ENCODE measurements around the gene INPP5A.

Gene INPP5A

GRCh38 chr10:132755166-132755711 lies 217.7 kb downstream of the INPP5A start:
- no peak overlapping the region for H3K4me2 ChIP-seq (ENCODE audit: low read depth, low read length, poor library complexity, severe bottlenecking)
- H3K36me3 ChIP-seq (ENCODE audit: insufficient read depth, low read length), result peaks cover 28% of the 10 kb centered on the region; the same call in 1 of the 2 replicates
- no peaks in the 10 kb centered on the region for H3K27me3 ChIP-seq (ENCODE audit: insufficient read depth, low read length, poor library complexity, severe bottlenecking)
- no peaks in the 10 kb centered on the region for H4K20me1 ChIP-seq (ENCODE audit: insufficient read depth, low read length, poor library complexity, severe bottlenecking)
- no peaks in the 10 kb centered on the region for H3K79me2 ChIP-seq (ENCODE audit: insufficient read depth, low read length)
- no peaks in the 10 kb centered on the region for H3F3A ChIP-seq (ENCODE audit: low read depth)
- no peaks in the 10 kb centered on the region for H3K9me3 ChIP-seq (ENCODE audit: insufficient read depth, low read depth, low read length)
- no peak overlapping the region for H3K4me3 ChIP-seq (ENCODE audit: low read length, poor library complexity, severe bottlenecking)
- no peak overlapping the region for H2AFZ ChIP-seq (ENCODE audit: low read length)
- no peak overlapping the region for H3K9ac ChIP-seq (ENCODE audit: low read depth, low read length, poor library complexity, severe bottlenecking)
- no peaks in the 10 kb centered on the region for H3K4me1 ChIP-seq (ENCODE audit: insufficient read depth, low read length, poor library complexity, severe bottlenecking)
- no peaks in the 10 kb centered on the region for H3K9me2 ChIP-seq (replicated peaks; ENCODE audit: low read depth, low read length)
- TF ChIP-seq EZH2phosphoT487 (IDR thresholded peaks at IDR 0.05; ENCODE audit: borderline replicate concordance), result no peak
- TF ChIP-seq, protein P1, sequence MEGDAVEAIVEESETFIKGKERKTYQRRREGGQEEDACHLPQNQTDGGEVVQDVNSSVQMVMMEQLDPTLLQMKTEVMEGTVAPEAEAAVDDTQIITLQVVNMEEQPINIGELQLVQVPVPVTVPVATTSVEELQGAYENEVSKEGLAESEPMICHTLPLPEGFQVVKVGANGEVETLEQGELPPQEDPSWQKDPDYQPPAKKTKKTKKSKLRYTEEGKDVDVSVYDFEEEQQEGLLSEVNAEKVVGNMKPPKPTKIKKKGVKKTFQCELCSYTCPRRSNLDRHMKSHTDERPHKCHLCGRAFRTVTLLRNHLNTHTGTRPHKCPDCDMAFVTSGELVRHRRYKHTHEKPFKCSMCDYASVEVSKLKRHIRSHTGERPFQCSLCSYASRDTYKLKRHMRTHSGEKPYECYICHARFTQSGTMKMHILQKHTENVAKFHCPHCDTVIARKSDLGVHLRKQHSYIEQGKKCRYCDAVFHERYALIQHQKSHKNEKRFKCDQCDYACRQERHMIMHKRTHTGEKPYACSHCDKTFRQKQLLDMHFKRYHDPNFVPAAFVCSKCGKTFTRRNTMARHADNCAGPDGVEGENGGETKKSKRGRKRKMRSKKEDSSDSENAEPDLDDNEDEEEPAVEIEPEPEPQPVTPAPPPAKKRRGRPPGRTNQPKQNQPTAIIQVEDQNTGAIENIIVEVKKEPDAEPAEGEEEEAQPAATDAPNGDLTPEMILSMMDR (conservative IDR thresholded peaks at IDR 0.05; ENCODE audit: low read length), result no peak

GRCh38 chr10:132756591-132756990 lies 219.0 kb downstream of the INPP5A start:
- Histone ChIP-seq H3K9ac (ENCODE audit: low read depth, low read length, poor library complexity, severe bottlenecking) (no peak overlapping the region), H3K79me2 (ENCODE audit: insufficient read depth, low read length) (no peaks in the 10 kb centered on the region), H3K4me1 (ENCODE audit: insufficient read depth, low read length, poor library complexity, severe bottlenecking) (no peaks in the 10 kb centered on the region), H3K27me3 (ENCODE audit: insufficient read depth, low read length, poor library complexity, severe bottlenecking) (no peaks in the 10 kb centered on the region), H3K9me3 (ENCODE audit: insufficient read depth, low read depth, low read length) (no peaks in the 10 kb centered on the region), H2AFZ (ENCODE audit: low read length) (no peak overlapping the region), H3K4me3 (ENCODE audit: low read length, poor library complexity, severe bottlenecking) (no peak overlapping the region), H3K9me2 (replicated peaks; ENCODE audit: low read depth, low read length) (no peaks in the 10 kb centered on the region), H4K20me1 (ENCODE audit: insufficient read depth, low read length, poor library complexity, severe bottlenecking) (no peaks in the 10 kb centered on the region), H3F3A (ENCODE audit: low read depth) (no peaks in the 10 kb centered on the region), H3K4me2 (ENCODE audit: low read depth, low read length, poor library complexity, severe bottlenecking) (no peak overlapping the region), H3K36me3 (ENCODE audit: insufficient read depth, low read length) (peaks cover 25% of the 10 kb centered on the region; the same call in 1 of the 2 replicates)
- no peak for TF ChIP-seq EZH2phosphoT487 (IDR thresholded peaks at IDR 0.05; ENCODE audit: borderline replicate concordance)
- TF ChIP-seq, protein P1 (conservative IDR thresholded peaks at IDR 0.05; ENCODE audit: low read length), result no peak

- no peak overlapping the region for H2AFZ ChIP-seq (ENCODE audit: low read length)
- TF ChIP-seq, protein P1 (conservative IDR thresholded peaks at IDR 0.05; ENCODE audit: low read length), result no peak
- TF ChIP-seq EZH2phosphoT487 (IDR thresholded peaks at IDR 0.05; ENCODE audit: borderline replicate concordance), result no peak
- no peaks in the 10 kb centered on the region for H3K27me3 ChIP-seq (ENCODE audit: insufficient read depth, low read length, poor library complexity, severe bottlenecking)
- no peaks in the 10 kb centered on the region for H3K79me2 ChIP-seq (ENCODE audit: insufficient read depth, low read length)
- H3K4me1 ChIP-seq (ENCODE audit: insufficient read depth, low read length, poor library complexity, severe bottlenecking), result no peaks in the 10 kb centered on the region
- no peaks in the 10 kb centered on the region for H3F3A ChIP-seq (ENCODE audit: low read depth)
- H3K4me3 ChIP-seq (ENCODE audit: low read length, poor library complexity, severe bottlenecking), result no peak overlapping the region
- H3K4me2 ChIP-seq (ENCODE audit: low read depth, low read length, poor library complexity, severe bottlenecking), result no peak overlapping the region
- no peaks in the 10 kb centered on the region for H3K9me2 ChIP-seq (replicated peaks; ENCODE audit: low read depth, low read length)
- H3K9ac ChIP-seq (ENCODE audit: low read depth, low read length, poor library complexity, severe bottlenecking), result no peak overlapping the region
- H3K36me3 ChIP-seq (ENCODE audit: insufficient read depth, low read length), result peaks cover 25% of the 10 kb centered on the region; the same call in 1 of the 2 replicates
- H3K9me3 ChIP-seq (ENCODE audit: insufficient read depth, low read depth, low read length), result no peaks in the 10 kb centered on the region
- no peaks in the 10 kb centered on the region for H4K20me1 ChIP-seq (ENCODE audit: insufficient read depth, low read length, poor library complexity, severe bottlenecking)
Measured at GRCh38 chr10:132757171-132757570, 219.6 kb downstream of the INPP5A start.

Data from Loucy (cell line).